Activated CD4-positive, alpha-beta T cell treated with anti-CD3 and anti-CD28 coated beads, Interleukin-2, Interleukin-4, amounts not matched to agents 100 ng/mL and 50 ng/mL, durations not matched to agents 16 hours and 8 hours (primary cell): ENCODE data around the gene HNF4A.
"Not testable (repeated sequence)": the region's sequence is repeated elsewhere in the genome, so short reads cannot be mapped to it uniquely, and the experiment has no call there.

Source experiments
- DNase-seq: peaks from one replicate; pipeline ENCODE4 v3.0.0-alpha.2; 2020; ENCODE audit warnings: low spot score

Gene HNF4A

GRCh38 chr20:44355498-44356352 is at the start of gene HNF4A:
HNF4A (plus strand) TSS chr20:44355699; CDS start chr20:44355805, 106 bp downstream.
- DNase-seq: no peak

GRCh38 chr20:44306927-44307326 is 48.6 kb upstream of the HNF4A start:
- no peak for DNase-seq

DNA sequence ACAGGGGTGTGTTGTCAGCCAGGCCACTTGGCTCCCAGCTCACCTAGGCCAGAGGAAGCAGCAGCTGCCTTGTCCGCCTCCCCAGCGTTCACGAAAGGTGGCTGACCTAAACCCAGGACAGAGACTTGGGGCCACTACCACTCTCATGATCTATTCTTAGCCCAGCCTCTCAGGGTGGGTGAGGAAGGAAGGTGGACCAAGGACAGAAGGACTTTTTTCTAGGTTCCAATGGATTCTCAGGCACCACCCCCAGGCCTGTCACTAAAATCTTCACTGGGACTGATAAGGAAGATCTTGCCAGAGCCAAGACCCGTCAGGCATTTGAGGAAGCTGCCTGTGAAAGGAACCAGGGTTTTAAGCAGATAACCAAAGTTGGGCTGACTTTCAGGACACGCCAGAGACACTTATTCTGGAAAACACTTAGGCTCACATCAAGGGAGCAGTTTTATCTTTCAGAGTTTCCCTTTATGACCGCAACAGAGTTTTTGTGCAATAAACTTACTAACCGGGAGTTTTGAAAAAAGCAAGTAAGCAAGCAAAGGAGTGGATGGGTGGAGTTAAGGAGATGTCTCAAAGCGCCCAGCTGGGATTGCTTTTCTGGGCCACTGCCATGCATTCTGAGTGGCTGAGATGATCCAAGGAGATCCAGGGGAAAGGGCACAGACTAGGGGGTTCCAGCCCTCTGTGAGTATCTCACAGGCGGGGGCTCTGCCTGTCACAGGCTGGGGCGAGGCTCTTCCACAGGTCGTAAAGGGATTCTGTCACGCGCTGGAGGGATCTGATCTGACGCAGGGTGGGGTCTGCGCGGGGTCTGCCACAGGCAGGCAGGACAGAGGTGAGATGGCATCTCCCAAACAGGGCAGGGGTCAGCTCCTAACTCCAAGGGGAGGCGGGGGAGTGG is 45.5 kb upstream of the HNF4A start:
- no peak for DNase-seq

DNA sequence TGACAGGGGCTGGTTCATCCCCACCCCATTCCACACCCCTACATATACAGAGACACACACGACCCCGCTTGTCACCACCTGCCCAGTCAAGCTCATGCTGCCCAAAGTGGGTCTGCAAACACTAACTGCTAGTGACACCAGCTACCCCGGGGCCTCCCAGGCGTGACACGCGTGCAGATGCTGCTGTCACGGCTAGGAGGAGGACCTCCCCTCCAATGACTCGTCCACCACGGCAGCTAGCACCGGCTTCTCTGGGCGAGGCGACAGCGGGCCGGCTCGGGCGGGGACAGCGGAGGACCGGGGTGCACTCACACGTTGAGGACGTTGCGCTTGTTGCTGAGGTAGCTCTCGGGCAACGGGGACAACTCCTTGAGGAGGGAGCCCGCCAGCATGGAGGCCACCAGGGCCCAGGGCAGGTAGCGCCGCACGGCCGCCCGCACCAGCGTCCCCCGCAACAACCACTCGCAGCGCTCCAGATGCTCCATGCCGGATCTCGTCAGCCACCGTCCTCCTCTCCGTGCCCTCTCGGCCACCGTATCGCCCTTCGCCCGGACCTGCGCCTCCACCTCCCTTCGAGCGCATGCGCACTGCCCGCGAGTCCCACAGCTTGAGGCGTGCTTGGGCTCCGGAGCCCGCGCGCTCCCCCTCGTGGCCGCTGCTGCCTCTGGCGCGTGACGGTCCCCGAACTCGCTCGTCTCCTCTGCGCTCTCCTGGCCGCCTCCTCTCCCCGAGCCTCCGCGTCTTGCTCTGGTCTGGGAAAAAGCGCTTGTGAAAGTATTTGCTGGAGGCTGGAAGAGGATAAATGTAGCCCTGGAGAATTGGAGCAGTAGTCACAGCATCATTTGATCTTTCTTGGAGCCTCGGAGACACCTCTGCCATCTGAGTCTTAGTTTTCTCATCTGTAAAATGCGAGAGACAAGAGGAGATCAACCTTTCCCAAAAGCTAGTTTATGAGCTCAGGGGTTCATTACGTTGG is 44.5 kb upstream of the HNF4A start, which contains the start of gene FITM2:
FITM2 (minus strand) TSS at position 539 of the 976 bp plus-strand sequence; CDS start at position 485, 54 bp downstream.
- peak; percentile 99 for DNase-seq

DNA sequence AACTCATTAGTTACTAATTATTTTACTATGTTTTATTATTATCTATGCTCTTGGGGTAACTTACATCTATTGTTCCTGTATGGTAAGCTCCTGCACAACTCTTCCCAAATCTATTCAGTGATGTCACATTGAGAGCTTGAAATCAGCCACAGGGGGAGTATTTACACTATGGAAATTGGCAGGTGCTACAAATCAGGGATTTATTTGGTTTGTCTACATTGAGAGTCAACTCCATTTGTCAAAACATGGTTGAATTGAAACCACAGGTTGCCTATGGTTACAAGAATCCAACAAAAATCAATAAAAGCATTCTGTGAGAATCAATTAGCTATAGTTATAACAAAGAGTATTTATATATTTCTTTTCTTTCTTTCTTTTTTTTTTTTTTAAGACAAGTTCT is 40.6 kb upstream of the HNF4A start:
- no peak for DNase-seq

DNA sequence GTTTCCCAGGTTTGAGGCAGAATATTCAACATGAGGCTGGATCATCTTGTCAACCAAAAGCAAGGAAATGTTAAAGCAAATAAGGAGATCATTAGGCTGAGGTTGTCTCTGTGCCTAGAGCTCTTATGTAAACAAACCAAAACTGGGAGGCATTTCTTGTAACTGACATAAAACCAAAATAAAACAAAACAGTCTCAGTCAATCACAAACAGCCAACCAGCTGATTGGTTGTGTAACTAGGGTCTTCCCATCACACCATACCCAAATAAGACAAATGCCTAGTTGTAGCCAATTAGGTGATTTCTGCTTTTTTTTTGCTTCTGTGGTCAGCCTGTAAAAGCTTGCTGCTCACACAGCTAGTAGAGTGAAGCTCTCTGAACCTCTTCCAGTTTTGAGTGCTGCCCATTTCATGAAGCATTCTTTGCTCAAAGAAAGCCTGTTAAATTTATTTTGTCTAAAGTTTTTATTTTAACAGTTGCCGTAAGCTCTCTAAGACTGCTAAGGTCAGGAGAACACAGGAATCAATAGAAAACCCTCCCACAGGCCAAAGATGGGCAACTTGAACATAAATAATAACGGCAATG is 35.6 kb upstream of the HNF4A start:
- no peak for DNase-seq

DNA sequence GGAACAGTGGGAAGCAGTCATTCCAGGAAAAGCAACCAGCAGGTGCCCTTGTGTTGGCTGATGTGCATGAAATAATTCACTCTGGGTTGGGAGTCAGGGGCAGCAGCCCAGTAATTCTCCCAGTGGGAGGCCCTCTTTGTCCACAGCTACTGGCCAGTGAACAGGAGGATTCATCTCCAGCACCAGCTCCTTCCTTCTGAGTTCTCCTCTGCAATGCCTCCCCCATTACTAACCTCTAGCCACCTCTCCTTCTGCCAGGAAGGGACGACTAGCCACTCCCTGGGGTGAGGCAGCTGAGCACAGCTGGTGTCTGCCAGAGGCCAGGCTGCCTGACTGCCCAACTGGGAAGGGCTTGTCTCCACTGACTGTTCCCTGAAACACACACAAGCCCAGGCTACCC is 31.2 kb upstream of the HNF4A start:
- DNase-seq: no peak

GRCh38 chr20:44326391-44327159 is 28.9 kb upstream of the HNF4A start:
- DNase-seq: no peak

DNA sequence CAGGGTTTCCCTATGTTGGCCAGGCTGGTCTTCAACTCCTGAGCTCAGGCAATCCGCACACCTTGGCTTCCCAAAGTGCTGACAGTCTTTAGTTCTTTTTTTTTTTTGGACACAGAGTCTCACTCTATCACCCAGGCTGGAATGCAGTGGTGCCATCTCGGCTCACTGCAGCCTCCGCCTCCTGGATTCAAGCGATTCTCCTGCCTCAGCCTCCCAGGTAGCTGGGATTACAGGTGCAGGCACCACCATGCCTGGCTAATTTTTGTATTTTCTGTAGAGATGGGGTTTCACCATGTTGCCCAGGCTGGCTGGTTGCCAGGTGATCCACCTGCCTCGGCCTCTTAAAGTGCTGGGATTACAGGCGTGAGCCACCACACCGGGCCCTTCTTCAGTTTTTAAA is 27.8 kb upstream of the HNF4A start:
- not testable (repeated sequence) for DNase-seq

DNA sequence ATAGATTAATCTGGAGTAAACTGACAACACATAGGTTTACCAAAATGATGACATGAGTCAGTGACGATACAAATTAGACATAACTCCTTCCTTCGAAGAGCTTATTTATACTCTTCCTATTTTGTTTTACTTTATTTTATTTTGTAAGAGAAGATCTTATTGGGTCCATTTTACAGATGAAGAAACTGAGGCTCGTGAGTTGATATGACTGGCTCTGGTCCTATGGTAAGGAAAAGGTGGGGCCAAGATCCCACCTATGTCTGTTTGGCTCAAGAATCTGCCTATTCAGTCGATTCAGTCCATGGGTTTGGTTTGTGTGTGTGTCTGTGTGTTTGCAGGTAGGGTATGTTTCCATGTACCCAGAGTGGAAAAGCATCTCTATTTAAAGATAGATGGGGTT is 27.1 kb upstream of the HNF4A start:
- no peak for DNase-seq

GRCh38 chr20:44331201-44331600 is 24.3 kb upstream of the HNF4A start:
- DNase-seq: no peak

- DNase-seq: no peak
Observed at GRCh38 chr20:44334306-44334705, 21.2 kb upstream of the HNF4A start.

DNA sequence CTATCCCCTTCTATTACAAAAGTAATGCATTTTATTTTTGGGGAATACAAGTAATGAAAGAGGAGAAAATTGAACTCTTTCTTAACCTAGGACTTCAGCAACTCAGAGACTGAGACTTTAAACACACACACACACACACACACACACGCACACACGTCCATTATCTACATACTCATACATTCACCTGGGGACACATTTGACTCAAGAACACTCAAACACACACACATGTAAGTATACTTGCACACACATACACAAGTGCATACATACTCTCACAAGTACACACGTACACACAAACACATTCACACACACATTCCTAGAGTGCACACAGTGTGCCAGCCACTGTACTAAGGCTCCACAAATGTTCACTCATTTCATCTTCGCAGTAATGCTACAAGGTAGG is 20.8 kb upstream of the HNF4A start:
- no peak for DNase-seq

GRCh38 chr20:44335675-44336074 is 19.8 kb upstream of the HNF4A start:
- DNase-seq: no peak

DNA sequence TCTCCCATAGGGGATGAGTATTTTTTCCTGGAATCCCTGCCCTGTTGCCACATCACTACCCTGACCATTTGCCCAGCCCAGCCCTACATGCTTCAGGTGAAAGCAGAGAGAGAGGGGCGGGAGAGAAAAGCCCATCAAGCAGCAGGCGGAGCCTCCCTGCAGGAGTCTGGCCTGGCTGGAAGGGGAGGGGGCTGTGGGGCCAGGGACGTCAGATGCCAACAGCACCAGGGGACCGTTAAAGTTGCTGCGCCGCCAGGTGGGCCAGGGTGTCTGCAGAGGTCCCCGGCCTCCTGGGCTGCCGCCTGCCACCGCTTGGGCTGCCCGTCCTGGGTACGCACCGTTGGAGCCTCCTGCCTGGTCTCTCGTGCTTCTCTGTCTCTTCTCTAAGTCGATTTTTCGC is 19.4 kb upstream of the HNF4A start:
- no peak for DNase-seq

GRCh38 chr20:44336725-44337380 is 18.6 kb upstream of the HNF4A start, which contains the start of gene R3HDML:
R3HDML (plus strand) TSS chr20:44337043; CDS start chr20:44337158, 115 bp downstream.
- no peak for DNase-seq

DNA sequence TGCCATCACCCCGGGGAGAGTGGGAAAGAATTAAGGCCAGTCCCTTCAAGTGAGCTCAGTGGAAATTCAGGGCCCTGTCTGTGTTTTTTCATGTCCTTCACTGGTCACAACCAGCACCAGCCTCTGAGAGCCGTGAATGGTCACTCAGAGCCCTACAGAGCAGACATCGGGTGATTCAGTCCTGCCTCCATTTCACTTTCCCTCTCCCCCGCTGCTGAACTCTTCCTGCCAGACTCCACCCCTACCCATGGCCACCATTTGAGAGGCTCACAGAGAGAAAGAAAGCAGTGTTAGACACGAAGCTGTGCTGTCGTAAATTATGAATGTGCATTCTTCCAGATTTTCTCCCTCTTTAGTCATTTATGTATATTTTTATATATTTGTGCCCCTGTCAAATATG is 13.3 kb upstream of the HNF4A start:
- DNase-seq: no peak

- DNase-seq: no peak
Observed at GRCh38 chr20:44343162-44343675, 12.3 kb upstream of the HNF4A start.

GRCh38 chr20:44344723-44345122 is 10.8 kb upstream of the HNF4A start:
- DNase-seq: no peak

GRCh38 chr20:44345147-44345546 is 10.4 kb upstream of the HNF4A start:
- no peak for DNase-seq
